ENCODE data around the gene UTP25.

The UTP25 gene

DNA sequence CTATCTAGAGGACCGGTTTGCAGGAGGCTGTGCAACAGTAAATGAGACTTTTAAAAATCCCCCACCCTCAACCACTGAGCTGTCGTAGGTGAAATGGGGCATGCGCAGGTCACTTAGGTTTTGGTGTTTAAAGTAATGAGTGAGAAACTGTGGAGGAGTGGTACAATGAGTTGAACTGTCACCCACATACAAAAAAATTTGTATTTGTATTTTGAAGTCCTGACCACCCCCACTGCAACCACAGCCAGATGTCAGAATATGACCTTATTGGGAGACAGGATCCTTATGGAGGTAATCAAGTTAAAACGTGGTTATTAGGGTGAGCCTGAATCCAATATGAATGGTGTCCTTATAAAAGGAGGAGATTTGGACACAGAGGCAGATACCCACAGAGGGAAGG lies 20.3 kb upstream of the UTP25 start:
- DNase-seq = no peak

DNA sequence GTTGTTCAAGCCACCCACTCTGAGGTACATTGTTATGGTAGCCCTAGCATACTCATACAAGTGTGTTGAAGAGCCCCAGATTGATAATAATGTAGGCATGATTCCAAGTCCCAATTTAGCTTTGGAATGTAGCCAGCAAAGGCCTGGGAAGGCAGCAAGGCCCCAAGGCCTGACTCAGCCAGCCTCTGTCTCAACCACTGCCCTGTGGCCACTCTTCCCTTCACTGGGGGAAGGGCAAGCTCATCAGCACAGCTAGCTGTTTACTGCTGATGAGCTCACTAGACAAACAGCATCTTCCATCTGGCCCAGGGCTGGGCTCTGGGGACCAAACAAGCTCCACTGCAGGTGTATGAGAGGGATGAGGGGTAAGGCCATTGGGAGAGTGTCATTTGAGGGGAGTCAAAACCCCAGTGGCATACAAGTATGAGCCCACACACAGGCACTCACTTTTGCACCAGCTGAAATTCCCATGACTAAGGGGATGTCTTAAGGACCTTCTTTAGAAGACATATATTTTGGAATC lies 19.7 kb upstream of the UTP25 start:
- no peak for DNase-seq

DNA sequence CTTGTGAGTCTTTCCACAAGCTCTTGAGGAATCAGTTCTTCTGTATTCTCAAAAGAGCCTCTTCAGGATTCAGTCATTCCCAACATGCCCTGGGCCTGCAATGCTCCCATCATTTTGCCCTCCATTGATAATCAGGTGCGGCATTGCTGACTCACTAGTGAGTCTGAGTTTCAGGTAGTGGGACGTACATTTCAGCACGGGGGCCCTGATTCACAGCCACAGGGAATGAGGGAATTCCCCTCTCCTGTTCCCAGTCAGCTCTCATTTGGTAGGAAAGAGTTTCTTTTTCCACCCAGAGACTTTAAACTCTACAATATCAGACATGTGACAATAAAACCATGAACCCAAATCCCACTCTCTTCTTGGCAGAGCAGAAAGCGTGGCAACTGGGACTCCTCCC lies 18.2 kb upstream of the UTP25 start:
- no peak for DNase-seq

DNA sequence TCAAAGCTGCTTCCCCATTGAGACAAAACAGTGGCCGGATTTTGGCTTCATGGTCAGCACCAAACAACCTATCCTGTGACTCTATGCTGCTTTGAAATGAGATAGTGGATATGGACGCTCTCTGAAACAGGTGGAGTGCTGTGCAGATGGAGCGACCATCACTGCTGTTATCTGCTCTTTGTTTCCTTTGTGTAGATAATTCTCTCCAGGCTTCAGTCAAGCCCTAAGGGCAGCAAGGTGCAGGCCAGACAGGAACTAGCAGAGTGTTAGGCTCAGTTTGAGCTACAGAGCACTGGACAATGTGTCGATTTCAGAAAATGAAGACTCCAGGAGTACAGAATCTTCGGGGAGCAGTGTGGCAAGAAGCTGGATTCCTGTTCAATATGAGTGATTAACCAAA lies 17.0 kb upstream of the UTP25 start:
- DNase-seq = no peak

DNA sequence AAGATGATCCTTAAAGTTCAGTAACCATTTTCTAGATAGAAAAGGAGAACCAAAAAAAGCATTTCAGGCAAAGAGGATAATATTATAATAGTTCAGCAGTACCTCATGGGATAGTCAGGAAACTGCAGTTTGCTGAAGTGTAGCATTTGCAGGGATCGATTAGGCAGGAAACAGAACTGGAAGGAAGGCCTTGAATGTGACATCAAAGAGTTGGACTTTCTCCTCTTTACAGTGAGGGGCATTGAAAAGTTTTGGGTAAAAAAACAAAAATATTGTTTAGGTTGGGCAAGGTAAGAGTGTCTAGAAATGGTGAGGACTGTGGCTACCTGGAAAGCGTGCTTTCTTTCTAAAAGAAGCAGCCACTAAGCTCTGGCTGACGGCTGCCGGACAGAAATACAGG lies 13.9 kb upstream of the UTP25 start:
- DNase-seq = no peak

DNA sequence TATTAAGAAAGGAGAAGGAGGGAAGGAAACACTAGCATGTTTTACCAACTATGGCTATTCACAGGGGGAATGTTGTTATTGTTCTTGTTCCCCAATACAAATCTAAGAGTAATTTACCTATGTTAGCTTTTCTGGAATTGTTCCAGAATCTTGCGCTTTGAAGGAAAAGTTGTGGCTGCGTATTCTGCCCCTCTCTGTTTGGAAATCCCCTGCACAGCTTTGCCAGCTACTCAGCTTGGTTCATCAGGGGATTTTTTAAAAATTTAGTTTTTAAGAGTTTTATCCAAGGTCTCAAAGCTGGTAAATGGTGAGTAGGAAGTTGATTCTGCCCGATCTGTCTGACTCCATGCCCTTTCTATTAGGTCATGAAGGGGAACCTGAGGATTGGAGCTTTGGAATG lies 12.3 kb upstream of the UTP25 start:
- no peak for DNase-seq

DNA sequence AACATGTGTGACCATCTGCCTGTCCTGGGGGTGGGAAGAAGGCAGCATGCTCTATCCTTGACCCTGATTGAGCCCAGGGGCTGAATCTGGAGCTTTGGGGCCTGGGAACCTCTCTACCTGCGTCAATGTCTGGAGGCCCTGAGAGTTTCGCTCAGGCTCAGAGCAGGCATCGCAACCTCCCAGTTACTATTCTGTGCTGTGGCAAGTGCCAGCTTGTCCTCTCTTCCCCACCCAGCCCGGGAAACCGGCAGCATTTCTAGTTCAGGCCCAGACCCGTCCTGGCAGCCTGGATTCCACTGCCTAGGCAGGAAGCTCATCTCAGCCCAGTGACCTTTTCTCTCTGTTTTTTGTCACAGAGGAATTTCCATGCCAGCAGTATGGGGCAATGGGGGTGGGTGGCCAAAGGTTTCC lies 11.8 kb upstream of the UTP25 start:
- no peak for DNase-seq

DNA sequence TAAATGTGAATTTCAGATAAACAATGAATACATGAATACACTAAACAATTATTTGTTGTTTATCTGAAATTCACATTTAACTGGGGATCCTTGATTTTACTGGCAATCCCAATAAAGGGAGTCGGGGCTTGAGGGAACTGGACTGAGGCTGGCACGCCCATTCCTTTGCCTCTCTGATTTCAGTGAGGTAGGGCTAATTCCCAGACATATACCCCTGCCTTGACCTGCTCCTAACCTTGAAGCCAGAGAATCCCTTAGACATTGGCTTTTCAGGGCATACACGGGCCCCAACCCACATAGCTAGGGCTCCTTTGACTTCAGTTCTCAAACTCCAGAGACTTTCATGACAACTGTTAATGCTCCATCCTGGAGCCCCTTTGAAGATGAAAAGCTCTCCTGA lies 10.8 kb upstream of the UTP25 start:
- no peak for DNase-seq

DNA sequence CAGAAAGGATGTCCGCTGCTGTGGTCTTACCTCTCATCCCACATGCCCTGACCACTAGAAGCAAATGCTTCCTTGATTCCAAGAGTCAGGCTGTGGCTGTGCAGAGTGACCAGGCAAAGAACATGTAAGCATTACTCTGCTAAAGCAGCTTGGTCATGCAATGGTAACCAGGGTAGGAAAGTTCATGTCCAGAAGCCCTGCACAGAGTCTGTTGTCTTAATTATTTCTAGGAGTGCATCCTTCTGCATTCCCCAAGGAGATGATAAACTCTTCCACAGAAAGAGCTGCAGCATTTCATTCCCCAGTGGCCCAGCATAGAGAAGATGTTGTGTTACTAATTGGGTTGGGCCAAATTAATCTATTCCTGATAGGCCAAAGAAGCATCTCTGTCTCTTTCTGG lies 10.1 kb upstream of the UTP25 start:
- no peak for DNase-seq

DNA sequence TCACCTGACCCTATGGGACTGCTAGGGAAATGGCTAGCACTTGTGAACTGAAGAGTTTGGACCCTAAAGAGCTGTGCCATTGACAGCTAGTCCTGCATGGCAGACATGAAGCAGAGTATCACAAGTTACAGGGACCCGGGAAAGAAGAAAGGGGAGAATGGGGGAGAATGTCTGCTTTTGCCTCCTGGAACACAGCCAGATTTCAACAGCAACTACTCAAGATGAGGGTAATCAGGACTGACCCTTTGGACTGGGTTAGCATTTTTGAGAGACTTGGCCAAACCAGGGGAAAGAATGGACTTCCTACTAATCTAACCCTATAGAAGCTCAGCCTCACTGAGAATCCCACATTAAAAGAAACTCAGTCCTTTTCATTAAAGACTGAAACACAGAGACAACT lies 8.7 kb upstream of the UTP25 start:
- DNase-seq = no peak

DNA sequence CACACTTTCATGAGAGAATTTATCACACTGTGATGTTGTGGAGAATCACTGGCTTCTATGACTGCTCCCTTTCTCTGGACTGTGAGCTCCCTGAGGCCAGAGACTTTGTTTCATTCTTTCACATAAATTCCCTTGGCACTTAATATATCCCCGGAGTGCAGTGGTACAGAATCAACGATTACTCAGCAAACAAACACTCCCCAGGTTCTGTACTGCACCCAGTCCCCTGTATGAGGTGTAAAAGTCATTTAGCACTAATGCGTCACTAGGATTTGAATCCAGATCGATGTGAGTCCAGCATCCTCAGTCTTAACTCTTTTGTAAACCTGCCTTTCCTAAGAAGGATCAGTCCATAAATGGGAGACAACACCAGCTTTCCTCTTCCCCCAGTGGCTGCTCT lies 6.8 kb upstream of the UTP25 start:
- DNase-seq = no peak

DNA sequence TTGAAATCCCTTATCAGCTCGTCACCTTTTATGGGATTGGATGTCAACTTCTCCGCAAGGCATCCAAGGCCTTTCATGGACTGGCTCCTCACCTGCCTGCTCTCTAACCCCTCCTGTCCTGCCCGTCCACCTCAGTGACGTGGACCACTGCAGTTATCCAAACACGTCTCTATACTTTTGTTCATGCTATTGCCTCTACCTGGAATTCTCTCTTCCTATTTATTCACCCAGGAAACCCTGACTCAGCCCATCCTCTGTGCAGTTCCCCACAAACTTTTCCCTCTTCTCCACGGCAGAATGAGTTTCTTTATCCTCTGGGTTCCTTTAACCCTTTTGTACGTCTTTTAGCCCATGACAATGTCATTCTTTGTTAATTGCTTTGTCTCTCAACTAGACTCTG lies 5.1 kb upstream of the UTP25 start:
- no peak for DNase-seq

DNA sequence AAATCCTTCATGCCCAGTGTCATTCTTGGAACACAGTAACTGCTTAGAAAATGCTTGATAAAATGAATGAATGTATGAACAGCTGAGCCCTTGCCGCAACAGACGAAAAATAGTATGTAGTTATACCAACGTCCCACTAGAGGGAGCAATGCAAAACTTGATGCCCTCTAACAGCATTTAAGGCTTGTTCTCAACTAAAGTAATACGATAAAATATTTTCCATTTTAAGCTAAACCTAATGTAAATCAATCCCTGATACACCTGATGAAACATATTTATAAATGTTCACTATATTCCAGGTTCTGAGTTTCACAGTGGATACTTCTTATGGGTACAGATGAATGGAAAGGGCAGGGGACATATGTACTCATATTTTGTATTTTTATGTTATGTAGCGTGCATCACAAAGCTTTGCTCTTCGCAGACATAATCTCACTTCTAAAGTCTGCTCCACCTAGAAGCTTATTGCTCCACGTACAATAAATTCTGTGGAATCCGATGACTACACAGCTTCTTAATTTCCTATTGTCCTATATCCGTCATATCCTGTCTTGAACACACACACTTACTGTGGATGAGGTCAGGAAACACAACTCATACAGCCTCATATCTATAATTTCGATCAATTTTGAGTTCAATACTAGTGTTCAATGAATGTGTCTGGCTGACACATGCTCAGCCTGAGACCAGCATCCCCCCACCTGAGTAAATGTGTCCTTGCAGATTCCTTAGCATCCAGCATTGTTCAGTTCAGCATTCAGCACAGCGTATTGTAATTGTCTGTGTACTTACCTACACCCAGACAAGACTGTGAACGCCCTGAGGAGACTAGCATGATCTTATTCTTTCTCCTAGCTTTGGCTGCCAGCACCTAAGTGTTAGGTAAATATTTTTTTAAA lies 4.4 kb upstream of the UTP25 start:
- no peak for DNase-seq

DNA sequence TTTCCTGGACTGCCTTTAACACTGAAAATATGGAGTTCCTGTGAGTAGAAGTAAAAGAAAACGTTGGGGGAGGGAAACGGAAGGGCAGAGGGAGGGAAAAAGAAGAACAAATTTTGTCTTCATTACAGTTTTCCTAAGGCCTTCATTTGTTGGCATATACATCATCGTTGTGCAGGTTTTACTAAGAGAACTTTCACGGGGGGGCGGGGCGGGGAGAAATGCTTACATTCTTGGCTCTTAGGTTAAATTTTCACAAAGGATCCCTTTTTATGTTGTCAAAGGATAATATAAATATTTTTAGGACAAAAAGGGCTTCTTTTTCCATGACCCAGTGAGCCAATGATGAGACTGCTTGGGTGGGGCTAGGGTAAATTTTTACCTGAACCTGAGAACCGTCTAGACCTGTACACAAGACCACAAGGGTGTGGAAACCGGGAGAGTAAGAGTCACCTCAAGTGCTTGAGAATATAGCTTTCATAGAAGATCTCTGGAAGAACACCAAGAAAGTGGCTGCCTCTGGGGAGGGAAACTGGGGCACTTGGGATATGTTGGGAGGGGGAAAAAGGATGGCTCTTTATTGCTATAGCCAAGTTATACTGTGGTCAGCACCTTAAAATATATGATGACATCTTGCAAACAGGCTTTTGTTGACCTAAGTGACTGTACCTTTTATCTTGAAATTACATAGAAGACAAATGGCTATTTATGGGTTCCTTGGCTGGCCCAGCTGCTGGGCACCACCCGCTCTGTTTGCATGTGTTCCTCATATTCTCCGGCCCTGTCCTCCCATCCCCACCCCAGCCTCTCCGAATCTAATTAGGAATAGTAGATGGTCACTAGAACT lies 2.0 kb upstream of the UTP25 start:
- DNase-seq = no peak

DNA sequence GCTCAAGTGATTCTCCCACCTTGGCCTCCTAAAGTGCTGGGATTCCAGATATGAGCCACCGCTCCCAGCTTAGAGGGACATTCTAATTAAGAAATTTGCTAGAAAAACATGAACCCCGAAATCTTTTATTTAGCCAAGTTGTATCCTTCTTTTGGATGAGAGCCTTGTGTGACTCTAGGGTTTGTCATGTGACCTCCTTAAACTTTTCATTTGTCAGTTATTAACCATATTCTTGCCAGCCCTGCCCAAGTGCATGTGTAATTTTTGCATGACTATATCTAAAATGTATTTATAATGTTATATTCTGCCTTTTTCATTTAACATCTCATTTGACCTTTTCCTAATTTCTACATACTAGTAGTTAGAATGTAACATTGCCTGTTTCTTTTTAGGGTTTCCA lies 1.9 kb downstream of the UTP25 start:
- no peak for DNase-seq

DNA sequence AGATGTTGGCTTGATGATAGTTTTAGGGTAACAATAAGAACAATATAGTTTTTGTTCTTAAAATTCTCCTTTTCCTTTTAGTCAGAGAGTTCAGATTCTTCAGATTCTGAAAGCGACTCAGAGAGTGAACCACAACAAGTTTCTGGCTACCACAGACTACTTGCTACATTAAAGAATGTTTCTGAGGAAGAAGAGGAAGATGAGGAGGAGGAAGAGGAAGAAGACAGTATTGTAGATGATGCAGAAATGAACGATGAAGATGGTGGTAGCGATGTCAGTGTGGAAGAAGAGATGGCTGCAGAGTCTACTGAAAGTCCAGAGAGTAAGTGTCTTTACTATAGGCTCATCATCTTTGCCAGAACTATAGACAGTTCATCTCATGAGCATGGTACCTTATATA lies 3.0 kb downstream of the UTP25 start:
- DNase-seq = no peak

DNA sequence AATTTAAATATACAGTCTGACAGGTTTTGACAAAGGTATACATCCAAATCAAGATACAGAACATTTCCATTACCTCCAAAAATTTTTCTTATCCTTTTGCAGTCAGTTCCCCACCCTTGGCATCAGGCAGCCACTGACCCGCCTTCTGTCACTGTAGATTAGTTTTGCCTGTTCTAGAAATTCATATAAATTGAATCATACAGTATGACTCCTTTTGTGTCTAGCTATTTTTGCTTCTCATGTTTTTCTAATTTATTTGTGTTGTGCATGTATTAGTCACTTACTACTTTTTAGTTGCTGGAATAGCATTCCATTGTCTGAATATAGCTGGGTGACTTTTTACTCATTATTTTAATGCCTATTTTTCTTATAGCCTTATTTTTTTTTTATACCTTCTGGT lies 3.8 kb downstream of the UTP25 start:
- no peak for DNase-seq

DNA sequence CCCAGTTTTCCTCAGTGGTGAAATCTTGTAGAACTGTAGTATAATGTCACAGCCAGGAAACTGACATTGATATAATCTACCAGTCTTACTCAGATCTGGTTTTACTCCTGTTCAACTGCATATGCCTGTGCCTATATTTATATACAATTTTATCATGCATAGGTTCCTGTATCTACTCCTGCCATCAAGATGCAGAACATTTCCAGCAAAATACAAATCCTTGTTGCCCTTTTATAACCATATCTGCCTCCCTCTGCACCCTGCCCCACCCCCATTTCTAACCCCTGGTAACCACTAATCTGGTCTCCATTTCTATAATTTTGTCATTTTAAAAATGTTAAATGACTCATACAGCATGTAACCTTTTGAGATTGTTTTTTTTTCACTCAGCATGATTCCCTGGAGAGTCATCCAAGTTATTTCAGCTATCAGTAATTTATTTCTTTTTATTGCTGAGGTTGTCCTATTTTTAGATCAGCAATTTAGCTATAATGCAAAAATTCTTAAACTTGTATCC lies 8.1 kb downstream of the UTP25 start:
- no peak for DNase-seq

DNA sequence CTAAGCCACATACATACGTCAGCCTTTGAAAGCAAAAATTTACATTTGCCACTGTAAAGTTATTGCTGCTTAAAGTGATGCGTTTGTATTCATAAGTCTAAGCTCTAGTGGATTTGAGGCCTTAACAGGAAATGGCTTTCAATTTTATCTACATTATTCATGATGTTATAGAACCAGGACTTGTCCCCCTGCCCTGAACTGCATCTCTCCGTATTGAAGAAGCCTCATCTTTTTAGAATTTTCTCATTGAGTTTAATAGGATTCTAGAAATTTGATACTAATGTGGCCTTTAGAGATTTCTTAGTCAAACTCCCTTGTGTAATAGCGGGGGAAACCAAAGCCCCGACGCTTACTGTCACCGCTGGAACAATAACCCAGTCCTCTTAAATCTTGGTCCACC lies 9.9 kb downstream of the UTP25 start:
- no peak for DNase-seq

DNA sequence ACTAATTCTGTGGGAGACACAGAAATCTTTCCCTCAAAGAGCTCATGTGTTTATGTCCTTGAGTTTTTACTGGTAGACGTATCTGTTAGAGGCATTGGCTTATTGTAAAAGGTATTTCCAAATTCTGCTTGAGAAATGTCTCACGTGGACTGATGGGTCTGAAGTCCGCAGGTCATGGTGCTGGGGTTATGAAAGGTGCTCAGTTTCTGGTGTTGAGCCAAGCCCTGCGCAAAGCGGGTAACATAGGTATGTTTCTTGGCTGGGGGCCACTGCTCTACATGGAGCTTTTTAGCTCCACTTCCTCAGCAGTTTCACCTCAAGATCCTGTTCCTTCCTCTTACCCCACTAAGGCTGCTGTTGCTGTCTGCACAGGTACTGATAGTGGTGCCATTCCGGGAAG lies 10.8 kb downstream of the UTP25 start:
- DNase-seq = no peak

DNA sequence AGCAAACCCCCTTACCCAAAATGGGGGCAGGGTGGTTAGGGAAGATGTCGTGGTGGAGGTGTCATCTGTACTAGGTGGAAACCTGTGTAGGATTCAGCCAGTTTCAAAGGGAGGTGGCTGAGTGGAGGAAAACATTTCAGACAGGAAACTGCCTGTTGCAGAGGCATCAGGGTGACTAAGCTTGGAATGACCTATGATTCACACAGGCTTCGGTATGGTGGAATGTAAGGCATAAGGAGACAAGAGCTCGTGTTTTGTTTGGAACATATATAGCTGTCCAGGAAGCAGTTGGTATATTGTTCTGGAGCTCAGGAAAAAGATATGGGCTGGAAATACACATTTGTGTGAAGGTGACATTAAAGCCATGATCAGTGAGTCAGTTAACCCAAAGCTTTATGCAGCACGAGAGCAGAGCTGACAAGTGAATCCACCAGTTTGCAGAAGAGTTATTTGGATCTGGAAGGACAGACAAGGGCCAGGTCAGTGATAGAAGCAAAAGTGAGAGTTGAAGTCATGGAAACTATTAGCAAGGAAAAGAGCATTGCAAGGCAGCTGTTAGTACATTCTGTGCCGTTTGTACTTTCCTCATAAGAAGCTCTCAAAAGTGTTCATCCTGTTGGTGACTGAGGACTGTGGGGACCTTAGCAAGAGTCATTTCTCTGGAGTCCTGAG lies 12.2 kb downstream of the UTP25 start:
- DNase-seq = no peak

DNA sequence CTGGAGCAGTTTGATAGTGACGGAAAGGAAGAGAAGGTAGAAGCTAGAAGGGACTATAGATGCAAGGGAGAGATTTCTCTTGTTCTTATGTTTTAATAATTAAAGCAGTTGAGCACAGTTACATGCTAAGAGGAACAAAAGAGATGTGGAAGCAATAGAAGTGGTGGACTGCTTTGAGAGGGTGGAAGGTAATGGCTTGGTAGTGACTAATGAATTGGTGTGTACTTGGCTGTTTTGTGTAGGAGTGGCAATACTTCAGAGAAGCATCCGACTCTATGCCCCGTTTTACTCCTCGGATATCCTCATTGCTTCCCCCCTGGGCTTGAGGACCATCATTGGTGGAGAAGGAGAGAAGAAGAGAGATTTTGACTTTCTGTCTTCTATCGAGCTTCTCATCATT lies 12.8 kb downstream of the UTP25 start:
- no peak for DNase-seq
